PC-3 (cell line): ENCODE measurements around the gene OOSP3.

Experiments used
- EZH2 ChIP-seq: fragments of 300-600 bp; sonication (generic); IDR thresholded peaks from one replicate; pipeline ENCODE4 v1.6.1; 2017; ENCODE audit warnings: antibody characterized with exemption, mild to moderate bottlenecking, low read length; ENCODE audit not compliant: unreplicated experiment
- TF ChIP-seq, protein P1 (sequence below): fragments of 300-600 bp; sonication (generic); conservative IDR thresholded peaks from 2 replicates; pipeline ENCODE4 v1.5.1; 2017; ENCODE audit warnings: antibody characterized with exemption, low read depth, mild to moderate bottlenecking, low read length

DNA sequence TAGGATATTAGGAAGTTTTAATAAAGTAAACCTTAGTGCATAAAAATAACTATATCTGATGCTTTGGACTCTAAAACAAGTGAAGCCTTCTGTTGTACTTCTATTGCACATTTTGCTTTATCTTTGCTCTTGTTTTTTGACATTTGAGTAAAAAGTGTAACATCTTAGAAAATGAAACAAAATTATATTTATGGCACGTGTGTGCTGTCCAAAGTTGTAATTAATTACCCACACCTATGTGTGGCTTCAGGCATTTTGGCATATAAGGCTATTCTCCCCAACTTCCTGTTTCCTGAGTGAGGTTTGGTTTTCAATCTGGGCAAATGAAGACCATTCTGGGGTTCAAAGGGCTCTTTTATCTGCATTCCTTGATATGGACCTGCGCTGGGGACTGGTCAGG is 59.5 kb downstream of the OOSP3 start, which contains the start of gene OOSP1:
- TF ChIP-seq, protein P1, sequence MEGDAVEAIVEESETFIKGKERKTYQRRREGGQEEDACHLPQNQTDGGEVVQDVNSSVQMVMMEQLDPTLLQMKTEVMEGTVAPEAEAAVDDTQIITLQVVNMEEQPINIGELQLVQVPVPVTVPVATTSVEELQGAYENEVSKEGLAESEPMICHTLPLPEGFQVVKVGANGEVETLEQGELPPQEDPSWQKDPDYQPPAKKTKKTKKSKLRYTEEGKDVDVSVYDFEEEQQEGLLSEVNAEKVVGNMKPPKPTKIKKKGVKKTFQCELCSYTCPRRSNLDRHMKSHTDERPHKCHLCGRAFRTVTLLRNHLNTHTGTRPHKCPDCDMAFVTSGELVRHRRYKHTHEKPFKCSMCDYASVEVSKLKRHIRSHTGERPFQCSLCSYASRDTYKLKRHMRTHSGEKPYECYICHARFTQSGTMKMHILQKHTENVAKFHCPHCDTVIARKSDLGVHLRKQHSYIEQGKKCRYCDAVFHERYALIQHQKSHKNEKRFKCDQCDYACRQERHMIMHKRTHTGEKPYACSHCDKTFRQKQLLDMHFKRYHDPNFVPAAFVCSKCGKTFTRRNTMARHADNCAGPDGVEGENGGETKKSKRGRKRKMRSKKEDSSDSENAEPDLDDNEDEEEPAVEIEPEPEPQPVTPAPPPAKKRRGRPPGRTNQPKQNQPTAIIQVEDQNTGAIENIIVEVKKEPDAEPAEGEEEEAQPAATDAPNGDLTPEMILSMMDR, result no peak
- TF ChIP-seq EZH2, result no peak
